ENCODE measurements around the gene POLDIP3.
"Not testable (repeated sequence)": the region's sequence is repeated elsewhere in the genome, so short reads cannot be mapped to it uniquely, and the experiment has no call there.

The POLDIP3 gene

DNA sequence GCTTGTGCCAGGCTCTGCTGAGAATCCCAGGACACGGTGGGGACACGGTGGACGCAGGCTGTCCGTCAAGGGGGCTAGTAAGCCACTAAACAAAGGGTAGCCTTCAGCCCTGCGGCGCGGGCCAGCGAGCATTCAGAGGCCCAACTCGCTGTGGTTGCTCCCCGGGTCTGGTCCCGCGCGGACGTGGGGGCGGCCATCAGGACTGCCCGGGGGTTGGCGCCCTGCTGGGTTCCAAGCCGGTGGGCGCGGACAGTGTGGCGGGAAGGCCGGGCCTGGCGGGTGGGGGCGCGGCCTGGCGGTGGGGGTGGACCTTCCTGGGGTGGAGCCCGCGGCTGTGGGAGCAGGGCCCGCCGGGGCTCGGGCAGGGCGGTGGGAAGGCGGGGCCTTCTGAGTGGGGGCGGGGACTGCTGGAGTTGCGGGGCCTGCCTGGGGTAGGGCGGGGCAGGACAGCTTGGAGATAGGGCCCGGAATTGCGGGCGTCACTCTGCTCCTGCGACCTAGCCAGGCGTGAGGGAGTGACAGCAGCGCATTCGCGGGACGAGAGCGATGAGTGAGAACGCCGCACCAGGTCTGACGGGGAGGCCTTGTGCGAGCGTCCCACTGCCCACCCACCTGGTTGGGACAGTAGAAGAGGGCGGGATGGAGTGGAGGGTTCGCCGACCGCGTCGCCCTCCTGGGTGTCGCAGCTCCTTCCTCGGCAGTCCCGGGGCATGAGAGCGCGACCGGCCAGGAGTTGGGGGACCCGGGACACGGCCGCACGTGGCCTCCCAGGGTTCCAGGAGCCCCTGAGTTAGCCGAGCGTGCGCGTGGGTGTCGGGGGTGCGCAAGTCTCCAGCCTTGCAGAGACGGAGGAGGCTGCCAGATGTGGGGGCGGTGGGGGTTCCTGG lies 61.0 kb downstream of the POLDIP3 start, which contains the start of gene SERHL2:
TSS of gene SERHL2 (plus strand) at position 482 of the 887 bp plus-strand sequence. CDS start at position 547, 65 bp downstream.
- peak; percentile 85 for DNase-seq (ENCODE audit: low spot score)
- H3K27ac ChIP-seq = peak within 1 kb of the TSS in 1 of 2 donors; percentile 45
- TF ChIP-seq, protein P1, sequence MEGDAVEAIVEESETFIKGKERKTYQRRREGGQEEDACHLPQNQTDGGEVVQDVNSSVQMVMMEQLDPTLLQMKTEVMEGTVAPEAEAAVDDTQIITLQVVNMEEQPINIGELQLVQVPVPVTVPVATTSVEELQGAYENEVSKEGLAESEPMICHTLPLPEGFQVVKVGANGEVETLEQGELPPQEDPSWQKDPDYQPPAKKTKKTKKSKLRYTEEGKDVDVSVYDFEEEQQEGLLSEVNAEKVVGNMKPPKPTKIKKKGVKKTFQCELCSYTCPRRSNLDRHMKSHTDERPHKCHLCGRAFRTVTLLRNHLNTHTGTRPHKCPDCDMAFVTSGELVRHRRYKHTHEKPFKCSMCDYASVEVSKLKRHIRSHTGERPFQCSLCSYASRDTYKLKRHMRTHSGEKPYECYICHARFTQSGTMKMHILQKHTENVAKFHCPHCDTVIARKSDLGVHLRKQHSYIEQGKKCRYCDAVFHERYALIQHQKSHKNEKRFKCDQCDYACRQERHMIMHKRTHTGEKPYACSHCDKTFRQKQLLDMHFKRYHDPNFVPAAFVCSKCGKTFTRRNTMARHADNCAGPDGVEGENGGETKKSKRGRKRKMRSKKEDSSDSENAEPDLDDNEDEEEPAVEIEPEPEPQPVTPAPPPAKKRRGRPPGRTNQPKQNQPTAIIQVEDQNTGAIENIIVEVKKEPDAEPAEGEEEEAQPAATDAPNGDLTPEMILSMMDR (IDR thresholded peaks at IDR 0.05) = no peak

DNA sequence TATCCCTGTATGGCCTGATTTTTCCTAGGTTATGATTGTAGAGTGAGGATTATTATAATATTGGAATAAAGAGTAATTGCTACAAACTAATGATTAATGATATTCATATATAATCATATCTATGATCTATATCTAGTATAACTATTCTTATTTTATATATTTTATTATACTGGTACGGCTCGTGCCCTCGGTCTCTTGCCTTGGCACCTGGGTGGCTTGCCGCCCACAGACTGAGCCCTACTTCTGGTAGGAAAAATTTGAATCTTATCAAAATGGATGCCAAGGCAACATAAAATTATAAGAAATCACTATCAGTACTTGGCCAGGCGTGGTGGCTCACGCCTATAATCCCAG lies 62.4 kb downstream of the POLDIP3 start:
- not testable (repeated sequence) for H3K27ac ChIP-seq; H3K4me3 ChIP-seq; DNase-seq (ENCODE audit: low spot score)

More for the DNA sequence above, 61.0 kb downstream of the POLDIP3 start, which contains the start of gene SERHL2:
- peak within 1 kb of the TSS; percentile 83 for H3K4me3 ChIP-seq

DNA sequence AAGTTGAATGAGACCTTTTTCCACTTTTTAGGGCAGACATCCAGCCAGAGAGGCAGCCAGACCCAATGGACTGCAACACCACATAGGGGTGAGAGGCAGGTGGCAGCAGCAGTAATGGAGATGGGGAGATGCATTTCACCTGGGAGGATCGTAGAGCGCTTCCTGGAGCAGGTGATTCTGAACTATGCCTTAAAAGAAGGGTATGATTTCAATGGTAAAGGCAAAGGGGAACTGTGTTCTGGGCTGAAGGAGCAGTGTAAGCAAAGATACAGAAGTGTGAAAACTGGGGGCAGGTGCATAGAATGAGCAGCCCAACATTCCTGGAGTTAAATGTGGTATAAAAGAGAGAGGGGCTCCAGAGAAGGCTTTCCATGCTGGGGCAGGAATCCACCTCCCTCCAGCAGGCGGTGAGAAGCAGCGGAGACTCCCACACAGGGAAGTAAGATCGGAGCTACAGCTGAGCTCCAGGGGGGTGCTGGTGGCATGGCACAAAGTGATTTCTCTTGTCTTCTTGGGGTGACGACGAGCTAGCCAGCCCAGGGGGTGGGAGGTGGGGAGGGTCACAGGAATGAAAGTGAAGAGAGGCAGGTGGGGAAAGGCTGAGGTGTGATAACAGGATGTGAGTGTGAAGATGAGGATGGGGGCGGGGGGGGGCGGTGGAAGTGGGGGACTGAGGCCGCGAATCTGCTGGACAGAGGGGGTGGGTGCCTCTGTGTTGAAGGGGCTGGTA lies 65.2 kb downstream of the POLDIP3 start:
- no peak overlapping the region for H3K27ac ChIP-seq
- H3K4me3 ChIP-seq = no peak overlapping the region
- no peak for DNase-seq (ENCODE audit: low spot score)
- TF ChIP-seq, protein P1 (IDR thresholded peaks at IDR 0.05) = no peak

DNA sequence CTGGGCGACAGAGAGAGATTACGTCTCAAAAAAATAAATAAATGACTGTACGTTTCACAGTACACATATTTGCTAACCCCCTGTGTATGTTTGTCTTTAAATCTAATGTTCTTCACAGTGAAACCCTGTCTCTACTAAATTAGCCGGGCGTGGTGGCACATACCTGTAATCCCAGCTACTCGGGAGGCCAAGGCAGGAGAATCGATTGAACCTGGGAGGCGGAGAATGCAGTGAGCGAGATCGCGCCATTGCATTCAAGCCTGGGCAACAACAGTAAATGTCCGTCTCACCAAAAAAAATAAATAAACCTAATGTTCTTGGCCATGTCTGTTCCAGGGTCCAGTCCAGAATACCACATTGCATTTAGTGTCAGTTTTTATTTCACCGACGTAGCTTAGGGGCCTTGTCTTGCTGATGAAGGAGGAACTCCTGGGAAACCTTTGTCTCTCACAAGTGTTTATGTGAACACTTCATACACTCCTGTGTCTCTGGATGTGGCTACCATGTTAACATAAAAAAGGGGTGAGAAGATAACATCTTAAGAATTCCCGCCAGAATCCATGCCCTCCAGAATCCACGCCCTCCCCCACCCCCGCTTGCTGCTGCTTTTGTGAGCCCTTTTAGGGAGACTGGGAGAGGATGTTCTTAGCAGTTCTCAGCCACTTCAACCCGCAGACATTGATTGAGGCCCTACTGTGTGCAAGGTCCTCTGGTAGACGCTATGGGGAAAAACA lies 65.9 kb downstream of the POLDIP3 start:
- no peak overlapping the region for H3K4me3 ChIP-seq
- no peak overlapping the region for H3K27ac ChIP-seq
- TF ChIP-seq, protein P1 (IDR thresholded peaks at IDR 0.05) = no peak
- DNase-seq (ENCODE audit: low spot score) = no peak

DNA sequence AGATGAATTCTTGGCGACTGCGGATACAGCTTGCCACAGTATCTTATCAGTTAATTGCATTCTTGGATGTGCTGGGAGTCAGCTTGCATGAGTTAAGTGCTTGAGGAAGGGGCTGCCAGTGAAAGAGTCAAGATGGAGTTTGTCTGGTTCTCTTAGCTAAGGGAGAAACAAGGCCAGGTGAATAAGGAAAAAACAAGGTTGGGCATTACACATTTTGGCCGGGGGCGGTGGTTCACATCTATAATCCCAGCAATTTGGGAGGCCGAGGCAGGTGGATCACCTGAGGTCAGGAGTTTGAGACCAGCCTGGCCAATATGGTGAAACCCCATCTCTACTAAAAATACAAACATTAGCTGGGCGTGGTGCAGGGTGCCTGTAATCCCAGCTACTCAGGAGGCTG lies 66.6 kb downstream of the POLDIP3 start:
- H3K4me3 ChIP-seq; DNase-seq (ENCODE audit: low spot score); H3K27ac ChIP-seq: not testable (repeated sequence)

DNA sequence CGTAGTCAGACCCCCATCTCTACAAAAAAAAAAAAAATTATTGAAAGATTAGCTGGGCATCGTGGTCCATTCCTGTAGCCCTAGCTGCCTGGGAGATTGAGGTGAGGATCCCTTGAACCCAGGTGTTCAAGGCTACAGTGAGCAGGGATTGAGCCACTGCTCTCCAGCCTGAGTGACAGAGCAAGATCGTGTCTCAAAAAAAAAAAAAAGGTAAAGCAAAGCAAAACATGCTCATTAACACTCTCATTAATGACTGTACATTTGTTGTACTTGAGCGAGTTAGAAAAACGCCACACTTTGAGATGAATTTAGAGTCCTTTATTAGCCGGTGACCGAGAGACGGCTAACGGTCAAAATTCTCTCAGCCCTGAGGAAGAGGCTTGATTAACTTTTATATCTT lies 67.1 kb downstream of the POLDIP3 start:
- TF ChIP-seq, protein P1 (IDR thresholded peaks at IDR 0.05) = no peak
- H3K27ac ChIP-seq = no peak overlapping the region
- DNase-seq (ENCODE audit: low spot score) = no peak
- no peak overlapping the region for H3K4me3 ChIP-seq

DNA sequence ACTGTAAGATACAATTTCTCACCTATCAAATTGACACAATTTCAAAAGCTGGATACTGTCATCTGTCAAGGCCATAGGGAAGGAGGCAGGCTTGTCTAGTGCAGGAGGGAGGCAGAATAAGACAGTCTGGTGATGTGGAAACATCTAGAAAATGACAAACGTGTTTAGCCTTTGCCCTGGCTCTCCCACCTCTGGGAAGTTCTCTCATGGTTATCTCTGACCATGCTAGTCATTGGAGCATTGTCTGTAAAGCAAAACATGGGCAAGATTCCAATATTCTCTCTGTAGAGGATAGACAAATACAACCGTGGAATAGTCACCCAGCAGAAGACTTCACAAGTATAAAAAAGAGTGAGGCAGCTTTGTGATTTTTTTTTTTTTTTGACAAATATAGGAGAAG lies 70.0 kb downstream of the POLDIP3 start:
- no peak for DNase-seq (ENCODE audit: low spot score)
- Histone ChIP-seq H3K27ac (no peak overlapping the region), H3K4me3 (no peak overlapping the region)
- TF ChIP-seq, protein P1 (IDR thresholded peaks at IDR 0.05) = no peak

DNA sequence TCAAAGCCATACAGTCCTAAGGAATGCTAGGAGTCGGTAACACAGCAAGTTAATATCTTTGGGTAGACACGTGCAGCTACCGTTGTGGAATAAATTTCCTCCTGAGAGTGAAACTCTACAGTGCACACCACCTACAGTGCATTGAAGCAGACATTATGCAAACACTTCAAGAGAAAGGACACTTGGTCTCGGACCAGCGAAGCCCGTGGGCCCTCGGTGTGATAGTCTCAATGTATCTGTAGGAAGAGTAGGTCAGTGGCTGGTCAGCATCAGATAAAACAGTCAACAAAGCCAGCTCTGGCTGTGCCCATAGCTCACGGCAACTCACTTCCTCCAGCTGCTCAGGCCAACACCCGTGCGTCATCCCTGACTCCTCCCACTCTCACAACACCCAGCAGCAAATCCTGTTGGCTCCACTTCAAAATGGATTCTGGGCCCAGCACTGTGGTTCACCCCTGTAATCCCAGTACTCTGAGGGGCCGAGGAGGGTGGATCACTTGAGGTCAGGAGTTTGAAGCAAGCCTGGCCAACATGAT lies 75.4 kb downstream of the POLDIP3 start:
- not testable (repeated sequence) for DNase-seq (ENCODE audit: low spot score); H3K27ac ChIP-seq; H3K4me3 ChIP-seq

DNA sequence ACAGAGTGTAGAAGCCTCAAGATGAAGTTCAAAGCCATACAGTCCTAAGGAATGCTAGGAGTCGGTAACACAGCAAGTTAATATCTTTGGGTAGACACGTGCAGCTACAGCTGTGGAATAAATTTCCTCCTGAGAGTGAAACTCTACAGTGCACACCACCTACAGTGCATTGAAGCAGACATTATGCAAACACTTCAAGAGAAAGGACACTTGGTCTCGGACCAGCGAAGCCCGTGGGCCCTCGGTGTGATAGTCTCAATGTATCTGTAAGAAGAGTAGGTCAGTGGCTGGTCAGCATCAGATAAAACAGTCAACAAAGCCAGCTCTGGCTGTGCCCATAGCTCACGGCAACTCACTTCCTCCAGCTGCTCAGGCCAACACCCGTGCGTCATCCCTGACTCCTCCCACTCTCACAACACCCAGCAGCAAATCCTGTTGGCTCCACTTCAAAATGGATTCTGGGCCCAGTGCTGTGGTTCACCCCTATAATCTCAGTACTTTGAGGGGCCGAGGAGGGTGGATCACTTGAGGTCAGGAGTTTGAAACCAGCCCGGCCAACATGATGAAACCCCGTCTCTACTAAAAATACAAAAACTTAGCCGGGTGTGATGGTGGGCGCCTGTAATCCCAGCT lies 77.4 kb downstream of the POLDIP3 start:
- not testable (repeated sequence) for H3K27ac ChIP-seq; DNase-seq (ENCODE audit: low spot score); H3K4me3 ChIP-seq

DNA sequence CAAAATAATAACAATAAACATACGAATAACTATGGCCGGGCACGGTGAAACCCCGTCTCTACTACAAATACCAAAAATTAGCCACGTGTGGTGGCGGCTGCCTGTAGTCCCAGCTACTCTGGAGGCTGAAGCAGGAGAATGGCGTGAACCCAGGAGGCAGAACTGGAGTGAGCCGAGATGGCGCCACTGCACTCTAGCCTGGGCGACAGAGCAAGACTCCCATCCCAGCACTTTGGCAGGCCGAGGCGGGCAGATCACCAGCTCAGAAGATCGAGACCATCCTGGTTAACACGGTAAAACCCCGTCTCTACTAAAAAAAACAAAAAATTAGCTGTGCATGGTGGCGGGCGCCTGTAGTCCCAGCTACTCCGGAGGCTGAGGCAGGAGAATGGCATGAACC lies 78.0 kb downstream of the POLDIP3 start:
- H3K27ac ChIP-seq; H3K4me3 ChIP-seq; DNase-seq (ENCODE audit: low spot score): not testable (repeated sequence)

Measured in coronary artery (tissue), 2 donors.